M059J (cell line): ENCODE results near the gene GRIK4. TPM values are rescaled to one million over a fixed set of nuclear protein-coding genes. Genes with fewer than 3 reads are reported as not detected.
A peak's percentile ranks its signal among the peaks of the same experiment; 100 is the strongest.

ENCODE experiments used
- DNase-seq: peaks from one replicate; pipeline ENCODE4 v3.0.0-alpha.2; 2012; ENCODE audit warnings: low read depth
- total RNA-seq: library from RNA; depleted of rRNA; stranded (reverse); fragments of >200 nt; shearing (Covaris generic); gene quantifications from 2 replicates; pipeline ENCODE4 v1.2.3, GENCODE V29; 2014

GRIK4 gene
- total RNA-seq, 1 experiment from 2014 or later: 0.07 TPM

GRCh38 chr11:120807414-120808150 lies 296.0 kb downstream of the GRIK4 start:
- DNase-seq: peak; percentile 96

DNA sequence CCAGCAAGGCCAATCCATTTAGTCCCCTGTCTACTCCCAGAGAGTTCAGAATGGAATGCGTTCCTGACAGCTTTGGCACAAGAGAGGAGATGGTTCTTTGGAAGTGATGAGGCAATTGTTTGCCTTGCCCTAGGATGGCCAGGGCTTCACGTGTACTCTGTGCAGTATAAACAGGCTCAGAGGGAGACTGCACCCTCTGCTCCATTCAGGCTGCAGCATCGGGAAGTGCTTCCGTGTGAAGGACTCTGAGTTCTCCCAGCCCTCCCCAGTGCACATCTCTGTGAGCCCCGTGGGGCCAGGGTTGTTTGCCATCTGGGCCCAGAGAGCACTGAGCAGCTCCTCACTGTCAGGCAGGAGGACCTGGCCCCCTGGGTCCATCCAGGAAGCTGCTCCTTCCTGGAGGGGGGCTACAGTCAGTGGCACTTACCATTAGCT lies 297.1 kb downstream of the GRIK4 start:
- peak; percentile 7 for DNase-seq

DNA sequence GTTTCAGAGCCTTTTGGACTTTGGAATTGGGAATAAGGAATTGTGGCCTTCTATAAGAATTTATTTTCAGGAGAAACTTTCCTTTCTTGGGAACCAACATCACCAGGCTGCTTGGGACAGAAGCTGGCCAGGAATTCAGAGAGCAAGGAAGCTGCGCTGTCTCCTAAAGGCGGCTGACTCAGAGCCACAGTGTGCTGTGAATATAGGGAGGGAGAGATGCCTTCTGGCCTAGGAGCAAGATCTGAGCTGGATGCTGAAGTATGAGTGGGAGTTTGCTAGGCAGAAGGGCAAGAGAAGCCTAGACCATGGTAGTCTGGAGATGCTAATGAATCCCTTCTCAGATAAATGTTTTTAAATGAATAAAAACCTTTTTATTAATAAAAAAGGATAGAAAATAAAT lies 298.7 kb downstream of the GRIK4 start:
- peak; percentile 36 for DNase-seq

GRCh38 chr11:120811199-120811598 lies 299.7 kb downstream of the GRIK4 start:
- DNase-seq: no peak

GRCh38 chr11:120811731-120812130 lies 300.2 kb downstream of the GRIK4 start:
- peak; percentile 74 for DNase-seq

DNA sequence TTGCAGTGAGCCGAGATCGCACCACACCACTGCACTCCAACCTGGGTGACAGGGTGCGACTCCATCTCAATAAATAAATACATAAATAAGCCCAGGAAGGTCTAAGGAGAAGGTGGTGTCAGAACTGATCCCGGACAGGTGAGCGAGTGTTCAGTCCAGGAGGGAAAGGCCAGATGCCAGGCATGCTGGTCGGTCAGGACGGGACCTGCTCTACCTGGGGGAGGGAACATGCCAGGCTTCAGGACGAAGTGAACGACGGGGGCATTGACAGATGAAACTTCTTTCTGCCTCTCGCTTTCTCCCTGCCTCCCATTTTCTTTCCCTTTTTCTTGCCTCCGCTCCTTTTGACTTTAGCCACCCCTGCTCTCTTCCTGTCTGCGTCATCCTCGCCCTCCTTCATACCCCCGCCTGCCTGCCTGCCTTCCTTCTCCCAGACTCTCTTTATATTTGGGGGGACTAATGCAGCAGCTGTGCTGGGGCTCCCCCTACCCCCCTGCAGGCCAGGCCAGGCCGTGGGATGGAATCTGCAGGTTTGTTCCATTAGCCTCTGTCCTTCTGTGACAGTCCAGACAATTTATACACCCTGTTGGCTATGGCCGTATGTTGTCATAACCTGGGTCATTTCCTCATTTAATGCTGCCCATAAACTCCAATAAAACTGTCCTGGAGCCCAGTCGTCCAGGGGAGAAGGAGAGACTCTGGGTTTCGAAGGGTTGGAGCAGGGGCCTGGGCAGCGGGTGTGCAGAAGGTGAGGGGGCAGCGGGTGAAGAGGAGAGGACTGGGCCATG lies 303.2 kb downstream of the GRIK4 start:
- peak; percentile 14 for DNase-seq

- peak; percentile 41 for DNase-seq
These were observed 304.0 kb downstream of the GRIK4 start for GRCh38 chr11:120815319-120816100.

DNA sequence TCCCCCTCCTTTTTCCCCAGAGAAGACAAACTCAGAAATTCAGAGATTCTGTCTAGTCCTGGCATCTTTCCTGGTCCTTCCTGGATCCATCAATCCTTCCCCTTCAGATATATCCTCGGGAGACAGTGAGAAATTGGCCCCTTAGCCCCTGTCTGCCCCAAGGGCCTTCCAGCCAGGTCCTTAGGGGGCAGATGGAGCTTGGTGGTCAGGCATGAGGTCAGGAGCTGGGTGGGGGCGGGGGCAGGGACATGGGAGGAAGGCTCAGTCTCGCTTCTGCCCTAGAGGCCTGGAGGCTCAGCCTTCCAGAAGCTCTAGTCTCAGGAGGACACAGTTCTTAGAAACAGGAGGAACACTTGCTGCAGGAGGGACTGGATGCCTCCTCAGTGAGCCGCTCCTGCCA lies 304.6 kb downstream of the GRIK4 start:
- no peak for DNase-seq

GRCh38 chr11:120816711-120817110 lies 305.2 kb downstream of the GRIK4 start:
- DNase-seq: no peak

- DNase-seq: no peak
These were observed 305.6 kb downstream of the GRIK4 start for GRCh38 chr11:120817158-120817557.

DNA sequence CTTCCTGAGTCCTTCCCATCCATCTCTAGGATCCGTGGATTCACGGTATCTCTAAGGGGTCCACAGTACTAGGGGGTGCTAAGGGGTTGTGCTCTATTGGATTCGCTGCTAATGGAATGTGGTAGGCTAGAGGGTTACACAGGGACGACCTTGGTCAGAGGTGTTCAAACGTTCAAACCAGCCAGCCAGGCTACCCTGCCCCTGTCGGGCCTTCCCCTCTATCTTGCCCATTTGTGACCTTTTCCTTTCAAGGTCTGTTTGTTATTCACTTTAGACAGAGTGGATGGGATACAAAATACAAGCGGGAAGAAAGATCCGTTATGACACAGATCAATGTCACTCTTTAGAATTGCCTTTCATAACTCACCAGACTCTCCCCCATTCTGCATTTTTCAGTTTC lies 306.5 kb downstream of the GRIK4 start:
- DNase-seq: no peak

DNA sequence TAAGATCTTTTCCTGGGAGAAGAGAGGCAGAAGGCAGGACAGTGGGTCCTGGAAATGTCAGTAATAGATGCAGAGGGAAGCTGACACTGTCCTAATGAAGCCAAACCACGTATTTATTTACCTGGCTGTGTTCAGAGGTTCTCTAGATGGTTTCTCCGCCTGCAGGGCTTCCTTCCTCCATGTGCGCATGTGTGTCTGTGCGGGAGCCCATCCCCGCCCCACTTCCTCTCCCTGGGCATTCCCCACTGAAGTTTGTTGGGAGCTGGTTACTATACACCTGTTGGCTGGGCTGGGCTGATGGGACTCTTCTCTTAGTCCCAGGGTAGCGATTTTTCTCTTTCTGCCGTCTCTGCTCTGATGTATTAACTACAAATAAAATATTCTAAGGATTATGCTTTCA lies 307.5 kb downstream of the GRIK4 start:
- no peak for DNase-seq

- no peak for DNase-seq
These were observed 308.2 kb downstream of the GRIK4 start for GRCh38 chr11:120819437-120820365.

DNA sequence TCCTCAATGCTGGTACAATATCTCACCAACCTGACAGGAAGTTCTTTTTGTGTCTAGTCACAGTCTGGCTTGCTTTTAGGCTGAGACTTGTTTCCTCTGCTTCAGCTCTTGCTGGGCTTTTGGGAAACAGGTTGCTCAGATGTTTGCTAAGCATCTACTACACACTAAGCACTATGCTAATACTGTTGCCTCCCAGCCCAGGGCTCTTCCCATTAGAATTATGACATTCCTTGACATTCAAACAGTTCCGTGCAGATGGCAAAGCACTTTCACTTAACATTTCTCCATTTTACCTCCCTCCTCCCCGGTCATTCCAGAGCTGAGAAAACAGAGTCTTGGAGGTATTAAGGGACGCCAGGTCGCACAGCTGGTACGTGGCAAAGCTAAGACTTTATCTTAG lies 311.6 kb downstream of the GRIK4 start:
- no peak for DNase-seq

DNA sequence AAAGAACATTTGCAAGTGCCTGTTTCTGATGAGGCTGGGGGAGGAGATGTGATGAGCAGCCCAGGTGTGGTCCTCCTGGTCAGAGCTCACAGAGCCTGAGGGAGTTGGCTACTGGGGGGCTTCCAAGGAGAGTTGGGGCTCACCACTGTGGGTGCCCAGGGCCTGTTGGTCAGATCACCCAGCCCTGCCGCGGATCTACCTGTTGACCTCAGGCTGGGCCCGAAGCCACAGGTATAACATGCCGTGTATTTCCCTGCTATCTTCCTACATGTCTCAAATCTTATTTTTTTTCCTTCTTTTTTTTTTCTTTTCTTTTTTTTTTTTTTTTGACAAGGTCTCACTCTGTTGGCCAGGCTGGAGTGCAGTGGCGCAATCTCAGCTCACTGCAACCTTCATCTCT lies 312.7 kb downstream of the GRIK4 start:
- DNase-seq: no peak

DNA sequence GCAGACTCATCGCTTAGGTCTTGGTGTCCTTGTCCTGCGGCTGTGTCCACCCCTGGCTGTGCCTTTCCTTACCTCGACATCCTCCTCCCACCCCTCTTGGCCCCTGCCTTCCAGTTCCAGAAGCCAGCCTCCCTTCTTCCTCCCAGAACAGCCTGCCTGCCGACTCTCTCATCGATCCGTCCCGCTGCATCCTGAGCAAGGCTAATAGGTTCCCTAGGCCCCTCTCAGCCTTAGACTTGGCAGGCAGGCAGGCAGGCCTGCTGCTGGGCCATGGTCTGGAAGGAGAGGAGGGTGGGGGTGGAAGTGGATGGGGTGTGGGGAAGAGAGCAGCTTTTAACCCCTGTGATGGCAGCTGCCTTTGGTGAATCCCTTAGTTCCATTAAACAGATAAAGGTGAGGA lies 315.6 kb downstream of the GRIK4 start:
- DNase-seq: no peak

GRCh38 chr11:120827820-120828219 lies 316.3 kb downstream of the GRIK4 start:
- DNase-seq: no peak

DNA sequence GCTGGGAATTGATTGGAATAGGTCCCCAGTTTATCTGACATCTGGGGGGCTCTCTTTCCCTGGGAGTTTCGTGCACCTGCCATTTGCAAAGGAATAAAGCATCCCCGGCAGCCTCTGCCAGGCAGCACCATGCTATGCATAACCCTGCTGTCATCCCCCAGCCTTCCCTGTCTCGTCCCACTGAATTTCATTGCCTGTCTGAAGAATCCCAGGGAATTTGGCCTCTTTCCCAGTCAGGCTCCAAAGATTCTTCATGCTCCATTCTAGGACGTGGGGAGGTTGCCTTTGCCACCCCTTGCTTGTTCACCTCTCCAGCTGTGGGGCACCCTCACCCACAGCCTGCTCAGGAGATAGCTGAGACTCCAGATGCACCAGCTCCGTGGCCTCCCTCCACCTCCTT lies 317.3 kb downstream of the GRIK4 start:
- no peak for DNase-seq

DNA sequence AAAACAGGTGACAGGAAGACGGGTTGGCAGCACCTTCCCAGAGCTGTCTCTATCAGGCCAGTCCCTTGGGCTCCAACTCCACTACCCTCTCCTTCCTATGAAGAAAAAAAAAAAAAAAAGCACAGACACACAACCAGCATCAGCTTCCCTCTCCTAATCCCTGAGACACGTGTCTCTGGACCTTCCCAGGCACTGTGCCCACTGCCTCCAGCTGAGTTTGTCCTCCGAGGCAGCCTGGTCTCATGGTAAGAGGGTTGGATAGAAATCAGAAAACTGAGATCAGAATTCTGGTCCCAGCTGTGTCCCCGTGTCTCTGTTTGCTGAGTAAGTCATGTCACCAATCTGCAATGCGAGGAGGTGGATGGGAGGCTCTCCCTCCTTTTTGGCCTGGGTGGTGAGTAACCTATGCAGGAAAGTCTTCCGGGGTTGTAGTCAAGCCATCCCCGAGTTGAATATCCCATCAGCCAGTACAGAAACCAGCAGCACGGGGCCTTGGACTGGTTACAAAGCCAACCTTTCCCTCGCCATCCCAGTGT lies 318.6 kb downstream of the GRIK4 start:
- no peak for DNase-seq

DNA sequence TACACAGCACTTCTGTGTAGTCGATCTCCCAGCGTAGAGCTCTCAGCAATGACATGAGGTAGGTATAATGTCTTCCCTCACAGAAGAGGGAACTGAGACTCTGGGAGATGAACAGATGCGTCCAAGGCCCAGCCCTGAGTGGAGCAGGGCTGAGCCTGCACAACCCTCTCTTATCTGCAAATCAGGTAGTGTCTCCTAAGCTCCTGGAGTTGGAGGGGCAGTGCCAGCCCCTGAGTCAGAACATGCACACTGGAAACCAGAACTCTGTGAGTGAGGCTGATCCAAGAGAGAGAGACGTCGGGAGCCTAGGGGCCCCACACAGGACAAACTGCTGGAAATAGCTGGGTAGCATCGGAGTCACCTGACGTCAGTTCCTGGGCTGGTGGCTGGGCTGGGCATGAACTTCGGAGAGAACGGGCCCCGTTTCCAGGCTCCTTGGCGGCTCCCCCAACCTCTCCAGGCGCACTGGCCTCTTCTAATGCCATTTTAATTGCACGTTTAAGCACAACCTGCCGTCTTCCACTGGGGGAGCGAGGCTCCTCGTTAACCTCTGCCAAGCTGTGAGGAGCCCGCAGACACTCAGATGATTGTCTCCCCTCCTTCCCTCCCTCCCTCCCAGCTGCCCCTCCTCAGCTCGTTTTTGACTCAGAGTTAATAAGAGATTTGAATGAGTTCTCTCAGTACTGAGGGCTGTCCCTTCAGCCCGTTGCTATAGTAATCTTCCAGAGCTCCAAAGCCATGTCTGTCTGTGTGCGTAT lies 321.1 kb downstream of the GRIK4 start:
- no peak for DNase-seq
